IPS-18a (cell line): ENCODE results near the gene ATP6V1G1.

Source experiments
- H3K27ac ChIP-seq: one replicate; pipeline ENCODE4 v1.5.1; 2013; ENCODE audit warnings: low read length
- H3K27me3 ChIP-seq: one replicate; pipeline ENCODE4 v1.6.1; 2013; ENCODE audit warnings: mild to moderate bottlenecking, low read length; ENCODE audit not compliant: control insufficient read depth, insufficient read depth
- H3K36me3 ChIP-seq: one replicate; pipeline ENCODE4 v1.6.1; 2013; ENCODE audit warnings: low read depth, low read length; ENCODE audit not compliant: control insufficient read depth
- H3K4me1 ChIP-seq: one replicate; pipeline ENCODE4 v1.6.1; 2013; ENCODE audit warnings: low read depth, low read length; ENCODE audit not compliant: control insufficient read depth
- H3K4me3 ChIP-seq: one replicate; pipeline ENCODE4 v1.5.1; 2013; ENCODE audit warnings: low read length
- H3K9ac ChIP-seq: one replicate; pipeline ENCODE4 v1.6.1; 2013; ENCODE audit warnings: mild to moderate bottlenecking, low read length, moderate library complexity
- H3K9me3 ChIP-seq: one replicate; pipeline ENCODE4 v1.6.1; 2013; ENCODE audit warnings: low read depth, low read length; ENCODE audit not compliant: control insufficient read depth

The ATP6V1G1 gene, protein sequence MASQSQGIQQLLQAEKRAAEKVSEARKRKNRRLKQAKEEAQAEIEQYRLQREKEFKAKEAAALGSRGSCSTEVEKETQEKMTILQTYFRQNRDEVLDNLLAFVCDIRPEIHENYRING

GRCh38 chr9:114587345-114588202 is at the start of gene ATP6V1G1:
ATP6V1G1 (plus strand) TSS chr9:114587769; CDS start chr9:114587839, 70 bp downstream.
- Histone ChIP-seq H3K27me3 (no peaks in the 10 kb centered on the region), H3K4me1 (peaks cover 18% of the 10 kb centered on the region), H3K9ac (peak within 1 kb of the TSS; percentile 93), H3K4me3 (peak within 1 kb of the TSS; percentile 92), H3K9me3 (no peaks in the 10 kb centered on the region), H3K36me3 (peaks cover 8% of the 10 kb centered on the region), H3K27ac (peak within 1 kb of the TSS; percentile 85)

- no peaks in the 10 kb centered on the region for H3K27me3 ChIP-seq
- H3K9me3 ChIP-seq, result no peaks in the 10 kb centered on the region
- H3K4me3 ChIP-seq, result no peak overlapping the region
- no peak overlapping the region for H3K9ac ChIP-seq
- H3K4me1 ChIP-seq, result peaks cover 7% of the 10 kb centered on the region
- H3K27ac ChIP-seq, result no peak overlapping the region
- no peaks in the 10 kb centered on the region for H3K36me3 ChIP-seq
Observed at GRCh38 chr9:114538241-114538640, 49.3 kb upstream of the ATP6V1G1 start.

GRCh38 chr9:114539701-114540380 is 47.7 kb upstream of the ATP6V1G1 start:
- no peak overlapping the region for H3K27ac ChIP-seq
- H3K9ac ChIP-seq, result no peak overlapping the region
- no peaks in the 10 kb centered on the region for H3K9me3 ChIP-seq
- no peaks in the 10 kb centered on the region for H3K36me3 ChIP-seq
- peaks cover 7% of the 10 kb centered on the region for H3K4me1 ChIP-seq
- no peak overlapping the region for H3K4me3 ChIP-seq
- no peaks in the 10 kb centered on the region for H3K27me3 ChIP-seq

DNA sequence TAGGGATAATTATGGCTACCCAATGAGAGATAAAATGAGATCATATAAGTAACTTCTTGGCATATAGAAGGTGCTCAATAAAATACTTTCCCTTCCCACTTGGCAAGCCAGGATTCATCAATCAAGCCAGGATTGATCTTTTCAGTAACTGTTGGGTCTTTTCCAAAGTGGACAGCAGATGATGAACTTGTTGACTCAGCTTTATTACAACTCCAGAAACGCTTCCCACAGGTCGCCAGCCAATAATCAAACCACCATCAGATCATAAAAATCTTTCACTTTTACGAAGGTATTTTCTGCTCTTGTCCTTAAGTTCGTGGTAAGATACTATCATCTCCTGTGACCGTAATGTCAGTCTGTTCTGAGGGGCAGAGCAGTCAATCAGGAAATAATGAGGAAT is 42.5 kb upstream of the ATP6V1G1 start:
- no peak overlapping the region for H3K9ac ChIP-seq
- no peak overlapping the region for H3K27ac ChIP-seq
- no peak overlapping the region for H3K4me3 ChIP-seq
- no peaks in the 10 kb centered on the region for H3K36me3 ChIP-seq
- no peaks in the 10 kb centered on the region for H3K9me3 ChIP-seq
- no peaks in the 10 kb centered on the region for H3K4me1 ChIP-seq
- H3K27me3 ChIP-seq, result no peaks in the 10 kb centered on the region

- Histone ChIP-seq H3K27me3 (no peaks in the 10 kb centered on the region), H3K9ac (no peak overlapping the region), H3K9me3 (no peaks in the 10 kb centered on the region)
Observed at GRCh38 chr9:114546851-114547250, 40.7 kb upstream of the ATP6V1G1 start.

GRCh38 chr9:114549697-114550330 is 37.8 kb upstream of the ATP6V1G1 start:
- Histone ChIP-seq H3K9me3 (no peaks in the 10 kb centered on the region), H3K9ac (no peak overlapping the region), H3K36me3 (no peaks in the 10 kb centered on the region), H3K27ac (no peak overlapping the region), H3K4me3 (no peak overlapping the region), H3K27me3 (no peaks in the 10 kb centered on the region), H3K4me1 (no peaks in the 10 kb centered on the region)

More at GRCh38 chr9:114546851-114547250, 40.7 kb upstream of the ATP6V1G1 start:
- H3K27ac ChIP-seq, result no peak overlapping the region
- no peaks in the 10 kb centered on the region for H3K4me1 ChIP-seq
- no peak overlapping the region for H3K4me3 ChIP-seq
- H3K36me3 ChIP-seq, result no peaks in the 10 kb centered on the region

GRCh38 chr9:114551750-114552685 is 35.6 kb upstream of the ATP6V1G1 start:
- no peaks in the 10 kb centered on the region for H3K9me3 ChIP-seq
- no peaks in the 10 kb centered on the region for H3K36me3 ChIP-seq
- no peak overlapping the region for H3K4me3 ChIP-seq
- H3K27ac ChIP-seq, result no peak overlapping the region
- H3K4me1 ChIP-seq, result no peaks in the 10 kb centered on the region
- no peaks in the 10 kb centered on the region for H3K27me3 ChIP-seq
- no peak overlapping the region for H3K9ac ChIP-seq

DNA sequence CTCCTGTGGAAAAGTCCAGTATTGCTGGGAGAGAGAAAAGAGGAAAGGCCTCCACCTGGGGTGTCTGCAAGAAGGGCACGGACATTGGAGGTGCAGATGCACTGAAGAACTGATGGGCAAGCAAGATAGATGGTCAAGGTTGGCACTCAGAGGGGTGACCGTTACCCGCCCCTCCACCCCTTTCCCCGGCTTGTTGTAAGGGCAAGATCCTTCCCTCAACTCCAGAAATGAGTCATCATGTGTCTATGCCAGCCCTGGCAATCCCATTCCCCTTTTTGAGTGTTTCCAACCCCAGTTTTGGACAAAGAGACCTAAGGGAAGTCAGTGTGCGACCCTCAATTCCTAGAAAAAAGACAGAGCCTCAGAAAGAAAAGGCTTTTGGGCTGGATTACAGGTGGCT is 34.9 kb upstream of the ATP6V1G1 start:
- H3K27me3 ChIP-seq, result no peaks in the 10 kb centered on the region
- no peaks in the 10 kb centered on the region for H3K4me1 ChIP-seq
- H3K36me3 ChIP-seq, result no peaks in the 10 kb centered on the region
- no peaks in the 10 kb centered on the region for H3K9me3 ChIP-seq
- no peak overlapping the region for H3K4me3 ChIP-seq
- H3K9ac ChIP-seq, result no peak overlapping the region
- H3K27ac ChIP-seq, result no peak overlapping the region

- Histone ChIP-seq H3K4me1 (no peaks in the 10 kb centered on the region), H3K9ac (no peak overlapping the region), H3K36me3 (no peaks in the 10 kb centered on the region), H3K27me3 (no peaks in the 10 kb centered on the region), H3K9me3 (no peaks in the 10 kb centered on the region), H3K27ac (no peak overlapping the region), H3K4me3 (no peak overlapping the region)
Observed at GRCh38 chr9:114553202-114553601, 34.4 kb upstream of the ATP6V1G1 start.

DNA sequence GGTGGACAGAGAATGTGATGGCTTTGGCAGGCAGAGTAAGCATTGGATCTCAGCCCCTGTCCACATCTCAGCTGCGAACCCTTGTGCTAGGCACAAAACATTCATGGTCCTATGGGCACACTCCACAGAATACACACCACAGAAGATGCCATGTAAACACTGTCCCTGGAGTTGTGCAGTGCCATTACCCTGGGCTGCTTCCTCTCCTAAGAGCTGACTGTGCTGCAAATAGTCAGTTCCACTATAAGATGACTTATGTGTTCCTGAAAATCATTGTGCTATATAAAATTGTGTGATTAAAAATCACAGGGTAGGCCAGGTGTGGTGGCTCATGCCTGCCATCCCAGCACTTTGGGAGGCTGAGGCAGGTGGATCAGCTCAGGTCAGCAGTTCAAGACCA is 31.9 kb upstream of the ATP6V1G1 start:
- Histone ChIP-seq H3K9ac (no peak overlapping the region), H3K4me1 (no peaks in the 10 kb centered on the region), H3K27ac (no peak overlapping the region), H3K9me3 (no peaks in the 10 kb centered on the region), H3K27me3 (no peaks in the 10 kb centered on the region), H3K4me3 (no peak overlapping the region), H3K36me3 (no peaks in the 10 kb centered on the region)
